ENCODE data around the gene TCEA3. TPM values are rescaled to one million over a fixed set of nuclear protein-coding genes. Genes with fewer than 3 reads are reported as not detected.

The TCEA3 gene
- total RNA-seq = 4.4 and 8.5 TPM in 2 replicates

DNA sequence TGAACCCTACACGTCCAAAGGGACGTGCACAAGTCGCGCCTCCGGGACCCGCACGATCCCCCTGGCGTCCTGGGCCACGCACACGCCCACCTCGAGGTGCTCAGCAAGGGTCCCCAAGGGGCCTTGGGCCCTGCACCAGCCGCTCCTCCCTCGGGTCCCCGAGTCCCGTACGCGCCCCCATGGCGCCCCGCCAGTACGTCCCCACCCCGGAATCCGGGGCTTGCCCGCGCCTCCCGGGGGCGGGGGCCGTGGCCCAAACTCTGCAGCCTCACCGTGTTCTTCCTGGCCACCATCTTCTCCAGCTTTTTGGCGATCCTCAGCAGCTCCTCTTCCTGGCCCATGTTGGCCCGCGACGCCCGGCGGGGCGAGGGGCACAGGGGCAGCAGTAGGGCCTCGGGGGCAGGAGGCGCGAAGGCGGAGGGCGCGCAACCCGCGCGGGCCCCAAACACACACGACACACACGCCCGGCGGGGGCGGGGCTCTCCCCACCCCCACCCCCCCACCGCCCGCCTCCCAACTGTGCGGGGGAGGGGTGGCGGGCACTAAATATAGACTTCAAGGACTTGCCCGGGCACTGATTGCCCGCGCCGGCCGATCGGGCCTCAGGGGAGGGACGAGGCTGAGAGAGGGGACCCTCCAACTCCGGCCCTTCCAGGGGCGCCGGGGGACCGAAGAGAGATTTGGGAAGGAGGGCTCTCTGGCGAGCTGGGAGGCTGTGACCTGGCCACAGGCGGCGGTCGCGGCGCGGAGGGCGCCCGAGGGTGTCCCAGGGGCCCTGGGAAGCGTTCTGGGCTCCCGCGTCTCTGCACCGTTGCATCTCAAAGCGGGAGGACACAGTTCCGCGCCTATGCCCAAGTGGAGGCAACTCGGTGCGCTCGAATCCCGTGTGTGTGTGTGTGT, at the start of gene TCEA3:
Gene TCEA3, minus strand, starts transcription at position 456 of the 900 bp plus-strand sequence. Its CDS starts 115 bp downstream, at position 341.

DNA sequence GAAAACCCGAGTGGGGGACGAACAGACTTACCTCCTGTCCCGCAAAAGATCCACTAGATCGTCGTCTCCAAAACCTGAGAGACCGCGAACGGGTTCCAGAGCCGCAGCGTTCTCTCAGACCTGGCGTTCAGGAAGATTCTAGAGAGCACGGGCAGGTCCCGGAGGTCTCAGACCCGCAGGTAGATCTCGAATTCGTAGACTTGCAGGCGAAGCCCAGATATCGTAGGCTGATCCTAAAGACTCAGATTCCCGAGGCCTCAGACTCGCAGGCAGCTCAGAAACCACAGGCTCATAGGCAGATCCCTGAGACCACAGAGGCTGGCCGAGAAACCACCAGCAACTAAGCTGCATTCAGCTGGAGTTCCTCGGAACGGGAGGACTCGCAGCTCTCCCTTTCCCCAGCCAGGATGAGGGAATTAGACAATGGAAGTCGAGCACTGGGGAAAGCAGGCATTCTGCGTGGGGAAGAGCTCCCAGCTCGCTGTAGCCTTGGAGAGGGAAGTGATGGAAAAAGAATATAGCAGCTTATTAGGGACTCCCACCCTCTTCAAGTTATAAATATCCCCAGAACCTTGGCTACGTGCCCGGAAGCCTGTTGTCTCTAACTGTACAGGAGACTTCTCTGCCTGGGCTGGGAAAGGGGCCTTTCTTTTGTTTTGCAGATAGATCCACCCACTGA, 55.1 kb downstream of the TCEA3 start, which contains the start of gene ZNF436:
Gene ZNF436, minus strand, starts transcription at position 502 of the 679 bp plus-strand sequence. CDS start 1,831 bp downstream, outside the sequence.

DNA sequence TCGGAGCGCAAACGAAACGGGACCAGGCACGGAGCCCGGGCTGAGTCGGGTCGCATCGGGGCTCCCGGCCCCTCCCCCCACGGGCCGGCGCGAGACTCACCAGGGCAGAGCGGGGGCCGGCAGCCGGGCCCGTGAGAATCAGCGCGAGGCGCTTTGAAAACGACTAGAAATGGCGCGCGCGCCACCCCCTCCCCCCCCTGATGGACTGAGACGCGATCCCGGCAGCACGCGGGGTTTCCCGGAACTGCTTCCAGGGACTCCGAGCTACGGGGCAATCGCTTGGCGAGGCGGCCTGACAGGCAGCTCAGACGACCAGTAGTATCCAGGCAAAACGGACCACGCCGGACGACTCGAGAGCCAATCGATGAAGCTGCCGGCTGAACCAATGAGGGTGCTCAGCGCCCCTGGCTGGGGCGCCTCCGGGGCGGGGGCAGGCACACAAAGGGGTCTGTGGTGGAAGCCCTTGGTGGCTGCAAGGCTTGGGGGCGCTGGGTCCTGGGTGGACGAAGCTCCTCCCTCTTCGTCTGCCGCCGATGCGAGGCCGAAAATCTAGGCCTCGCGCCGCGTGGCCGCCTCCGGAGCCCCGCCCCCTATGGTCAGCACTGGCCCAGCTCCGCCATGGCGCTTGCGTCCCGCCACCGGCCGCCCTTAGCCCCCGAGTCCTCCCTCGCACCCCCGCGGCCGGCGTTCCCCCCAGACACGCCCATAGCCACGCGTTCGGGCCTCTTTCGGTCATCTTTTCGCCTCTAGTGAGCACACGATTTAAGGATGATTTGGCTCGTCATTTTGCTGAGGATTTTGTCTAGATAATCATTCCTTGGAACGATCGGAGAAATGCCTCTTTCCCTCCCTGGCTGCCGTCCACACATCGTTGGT, 80.2 kb downstream of the TCEA3 start, which contains the start of gene HNRNPR:
Gene HNRNPR, minus strand, starts transcription at position 174 of the 876 bp plus-strand sequence. CDS start 3,276 bp downstream, outside the sequence.

Other genes with a start within 250 kb of the TCEA3 start
- gene HTR1D, start 207.2 kb downstream of the TCEA3 start, total RNA-seq = 0.07 TPM in 1 of 2 replicates, not detected in the other
- 78.4 and 115 TPM in 2 replicates for gene HNRNPR, start 80.5 kb downstream of the TCEA3 start, total RNA-seq
- gene ZNF436, start 54.9 kb downstream of the TCEA3 start, total RNA-seq = 17.8 and 23.6 TPM in 2 replicates
- gene ASAP3, start 59.4 kb upstream of the TCEA3 start, total RNA-seq = 17.2 and 20.3 TPM in 2 replicates
- gene E2F2, start 106.5 kb upstream of the TCEA3 start, total RNA-seq = 1.7 and 2.1 TPM in 2 replicates
- 248 and 253 TPM in 2 replicates for gene ID3, start 134.8 kb upstream of the TCEA3 start, total RNA-seq

Data from airway epithelial cell (primary cell).